ENCODE measurements around the gene TEK.

DNA sequence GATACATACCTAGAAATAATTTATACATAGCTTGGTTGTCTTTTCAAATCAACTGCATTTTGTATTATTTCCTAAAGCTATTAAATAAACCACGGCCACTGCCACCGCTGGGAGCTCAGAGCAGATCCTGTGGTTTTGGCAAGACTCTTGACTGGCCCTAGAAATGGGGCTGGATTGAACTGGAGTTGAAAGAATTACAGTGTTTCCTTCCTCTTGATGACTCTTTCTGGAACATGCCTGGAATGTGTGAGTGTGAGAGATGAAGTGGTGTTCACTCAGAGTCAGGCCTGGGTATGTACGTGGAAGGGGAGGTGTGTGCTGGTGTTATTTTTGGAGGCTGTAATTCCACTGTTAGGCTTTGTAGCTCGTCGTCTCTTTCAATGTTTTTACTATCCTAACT lies 45.9 kb downstream of the TEK start:
- no peak for TF ChIP-seq CTCF (IDR thresholded peaks at IDR 0.05)
- TF ChIP-seq, protein P1, sequence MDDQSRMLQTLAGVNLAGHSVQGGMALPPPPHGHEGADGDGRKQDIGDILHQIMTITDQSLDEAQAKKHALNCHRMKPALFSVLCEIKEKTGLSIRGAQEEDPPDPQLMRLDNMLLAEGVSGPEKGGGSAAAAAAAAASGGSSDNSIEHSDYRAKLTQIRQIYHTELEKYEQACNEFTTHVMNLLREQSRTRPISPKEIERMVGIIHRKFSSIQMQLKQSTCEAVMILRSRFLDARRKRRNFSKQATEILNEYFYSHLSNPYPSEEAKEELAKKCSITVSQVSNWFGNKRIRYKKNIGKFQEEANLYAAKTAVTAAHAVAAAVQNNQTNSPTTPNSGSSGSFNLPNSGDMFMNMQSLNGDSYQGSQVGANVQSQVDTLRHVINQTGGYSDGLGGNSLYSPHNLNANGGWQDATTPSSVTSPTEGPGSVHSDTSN (IDR thresholded peaks at IDR 0.05): no peak
- TF ChIP-seq E2F6 (IDR thresholded peaks at IDR 0.05; ENCODE audit: borderline replicate concordance, low read depth): no peak
- no peak for TF ChIP-seq POLR2A (IDR thresholded peaks at IDR 0.05; ENCODE audit: low read length)
- TF ChIP-seq RAD21 (conservative IDR thresholded peaks at IDR 0.05 in 1 of 2, IDR thresholded peaks at IDR 0.05 in 1 of 2): no peak
- TF ChIP-seq FOSB (CRISPR knock-in tag; IDR thresholded peaks at IDR 0.05): no peak
- TF ChIP-seq MAFK (IDR thresholded peaks at IDR 0.05; ENCODE audit: partially characterized antibody): no peak
- no peak for TF ChIP-seq MAZ (IDR thresholded peaks at IDR 0.05; ENCODE audit: borderline replicate concordance, low read depth, low read length)
- TF ChIP-seq CHD2 (IDR thresholded peaks at IDR 0.05; ENCODE audit: low read length, partially characterized antibody): no peak
- no peak for TF ChIP-seq SREBF2 (IDR thresholded peaks at IDR 0.05)
- TF ChIP-seq MYC (IDR thresholded peaks at IDR 0.05; ENCODE audit: borderline replicate concordance, low read length): no peak
- no peak for TF ChIP-seq BHLHE40 (IDR thresholded peaks at IDR 0.05; ENCODE audit: low read depth, low read length)
